WTC11 (cell line): ENCODE measurements around the gene ABLIM3. TPM values are rescaled to one million over a fixed set of nuclear protein-coding genes. Genes with fewer than 3 reads are reported as not detected.
A peak's percentile ranks its signal among the peaks of the same experiment; 100 is the strongest.

Experiments used
- ATAC-seq: fragments of 200-7000 bp; cut with Tn5 transposase; 2 replicates; pipeline ENCODE4 v1.10.0; 2021; ENCODE audit warnings: mild to moderate bottlenecking, moderate library complexity
- CTCF ChIA-PET: fragments of 300-600 bp; sonication (Branson Sonifier 250); formaldehyde crosslinking; loops from one replicate; lab custom pipeline; 2021; ENCODE audit warnings: antibody characterized with exemption; lab: Charles Lee
- POLR2A ChIA-PET: fragments of 350-600 bp; sonication (Branson Sonifier 250); formaldehyde crosslinking; loops from one replicate; lab custom pipeline; 2021; ENCODE audit warnings: antibody characterized with exemption; lab: Charles Lee
- DNase-seq: peaks from one replicate; pipeline ENCODE4 v3.0.0; 2021; ENCODE audit warnings: low spot score
- H3K27ac Mint-ChIP-seq: 2 replicates; pipeline ENCODE4 v1.8.0; 2021; ENCODE audit warnings: mixed read lengths
- H3K27me3 Mint-ChIP-seq: 2 replicates; pipeline ENCODE4 v1.8.0; 2021; ENCODE audit warnings: low read depth, mild to moderate bottlenecking, moderate library complexity, mixed read lengths
- H3K36me3 Mint-ChIP-seq: 2 replicates; pipeline ENCODE4 v1.8.0; 2021; ENCODE audit warnings: mixed read lengths
- H3K4me1 Mint-ChIP-seq: 2 replicates; pipeline ENCODE4 v1.8.0; 2022; ENCODE audit warnings: mixed read lengths
- H3K4me3 Mint-ChIP-seq: 2 replicates; pipeline ENCODE4 v1.8.0; 2021; ENCODE audit warnings: mild to moderate bottlenecking, moderate library complexity, mixed read lengths
- H3K9me3 Mint-ChIP-seq: 2 replicates; pipeline ENCODE4 v1.8.0; 2021; ENCODE audit warnings: mixed read lengths
- CREM ChIP-seq: sonication (generic); formaldehyde crosslinking; IDR thresholded peaks from 2 replicates; pipeline ENCODE4 v1.8.1; 2022; ENCODE audit warnings: mild to moderate bottlenecking, missing genetic modification reagents, moderate library complexity
- E2F4 ChIP-seq: sonication (generic); formaldehyde crosslinking; IDR thresholded peaks from 2 replicates; pipeline ENCODE4 v1.8.1; 2022; ENCODE audit warnings: low read depth, mild to moderate bottlenecking, moderate library complexity, missing genetic modification reagents, borderline replicate concordance
- ESRRA ChIP-seq: sonication (generic); formaldehyde crosslinking; IDR thresholded peaks from 2 replicates; pipeline ENCODE4 v1.8.1; 2022; ENCODE audit warnings: mild to moderate bottlenecking, missing genetic modification reagents, borderline replicate concordance
- MYBL2 ChIP-seq: sonication (generic); formaldehyde crosslinking; IDR thresholded peaks from 2 replicates; pipeline ENCODE4 v1.8.1; 2023; ENCODE audit warnings: mild to moderate bottlenecking, moderate library complexity, missing genetic modification reagents
- PREB ChIP-seq: sonication (generic); formaldehyde crosslinking; IDR thresholded peaks from 2 replicates; pipeline ENCODE4 v1.8.1; 2022; ENCODE audit warnings: mild to moderate bottlenecking, missing genetic modification reagents, moderate library complexity, borderline replicate concordance
- ZNF263 ChIP-seq: sonication (generic); formaldehyde crosslinking; IDR thresholded peaks from 2 replicates; pipeline ENCODE4 v1.8.1; 2022; ENCODE audit warnings: low read depth, mild to moderate bottlenecking, moderate library complexity, missing genetic modification reagents
- total RNA-seq: library from RNA; stranded (reverse); gene quantifications from 3 replicates; pipeline ENCODE4 v1.2.3, GENCODE V29; 2021
- TF ChIP-seq, protein P1 (sequence below): fragments of 250-450 bp; sonication (Bioruptor Pico); IDR thresholded peaks from 2 replicates; pipeline ENCODE4 v1.9.0; 2021; ENCODE audit warnings: mild to moderate bottlenecking, borderline replicate concordance
- TF ChIP-seq, protein P2 (sequence below): fragments of 250-450 bp; sonication (Bioruptor Pico); IDR thresholded peaks from 2 replicates; pipeline ENCODE4 v1.8.0; 2021; ENCODE audit warnings: mild to moderate bottlenecking
- TF ChIP-seq, protein P3 (sequence below): sonication (generic); formaldehyde crosslinking; IDR thresholded peaks from 2 replicates; pipeline ENCODE4 v1.8.1; 2022; ENCODE audit warnings: missing genetic modification reagents, borderline replicate concordance
- TF ChIP-seq, protein P4 (sequence below): sonication (generic); formaldehyde crosslinking; IDR thresholded peaks from 2 replicates; pipeline ENCODE4 v1.8.1; 2022; ENCODE audit warnings: low read depth, missing genetic modification reagents, borderline replicate concordance

Gene ABLIM3
- total RNA-seq, 1 experiment from 2014 or later, result 0.33 TPM

- TF ChIP-seq, protein P1, sequence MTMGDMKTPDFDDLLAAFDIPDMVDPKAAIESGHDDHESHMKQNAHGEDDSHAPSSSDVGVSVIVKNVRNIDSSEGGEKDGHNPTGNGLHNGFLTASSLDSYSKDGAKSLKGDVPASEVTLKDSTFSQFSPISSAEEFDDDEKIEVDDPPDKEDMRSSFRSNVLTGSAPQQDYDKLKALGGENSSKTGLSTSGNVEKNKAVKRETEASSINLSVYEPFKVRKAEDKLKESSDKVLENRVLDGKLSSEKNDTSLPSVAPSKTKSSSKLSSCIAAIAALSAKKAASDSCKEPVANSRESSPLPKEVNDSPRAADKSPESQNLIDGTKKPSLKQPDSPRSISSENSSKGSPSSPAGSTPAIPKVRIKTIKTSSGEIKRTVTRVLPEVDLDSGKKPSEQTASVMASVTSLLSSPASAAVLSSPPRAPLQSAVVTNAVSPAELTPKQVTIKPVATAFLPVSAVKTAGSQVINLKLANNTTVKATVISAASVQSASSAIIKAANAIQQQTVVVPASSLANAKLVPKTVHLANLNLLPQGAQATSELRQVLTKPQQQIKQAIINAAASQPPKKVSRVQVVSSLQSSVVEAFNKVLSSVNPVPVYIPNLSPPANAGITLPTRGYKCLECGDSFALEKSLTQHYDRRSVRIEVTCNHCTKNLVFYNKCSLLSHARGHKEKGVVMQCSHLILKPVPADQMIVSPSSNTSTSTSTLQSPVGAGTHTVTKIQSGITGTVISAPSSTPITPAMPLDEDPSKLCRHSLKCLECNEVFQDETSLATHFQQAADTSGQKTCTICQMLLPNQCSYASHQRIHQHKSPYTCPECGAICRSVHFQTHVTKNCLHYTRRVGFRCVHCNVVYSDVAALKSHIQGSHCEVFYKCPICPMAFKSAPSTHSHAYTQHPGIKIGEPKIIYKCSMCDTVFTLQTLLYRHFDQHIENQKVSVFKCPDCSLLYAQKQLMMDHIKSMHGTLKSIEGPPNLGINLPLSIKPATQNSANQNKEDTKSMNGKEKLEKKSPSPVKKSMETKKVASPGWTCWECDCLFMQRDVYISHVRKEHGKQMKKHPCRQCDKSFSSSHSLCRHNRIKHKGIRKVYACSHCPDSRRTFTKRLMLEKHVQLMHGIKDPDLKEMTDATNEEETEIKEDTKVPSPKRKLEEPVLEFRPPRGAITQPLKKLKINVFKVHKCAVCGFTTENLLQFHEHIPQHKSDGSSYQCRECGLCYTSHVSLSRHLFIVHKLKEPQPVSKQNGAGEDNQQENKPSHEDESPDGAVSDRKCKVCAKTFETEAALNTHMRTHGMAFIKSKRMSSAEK (CRISPR knock-in tag), result no peak
- TF ChIP-seq, protein P2, sequence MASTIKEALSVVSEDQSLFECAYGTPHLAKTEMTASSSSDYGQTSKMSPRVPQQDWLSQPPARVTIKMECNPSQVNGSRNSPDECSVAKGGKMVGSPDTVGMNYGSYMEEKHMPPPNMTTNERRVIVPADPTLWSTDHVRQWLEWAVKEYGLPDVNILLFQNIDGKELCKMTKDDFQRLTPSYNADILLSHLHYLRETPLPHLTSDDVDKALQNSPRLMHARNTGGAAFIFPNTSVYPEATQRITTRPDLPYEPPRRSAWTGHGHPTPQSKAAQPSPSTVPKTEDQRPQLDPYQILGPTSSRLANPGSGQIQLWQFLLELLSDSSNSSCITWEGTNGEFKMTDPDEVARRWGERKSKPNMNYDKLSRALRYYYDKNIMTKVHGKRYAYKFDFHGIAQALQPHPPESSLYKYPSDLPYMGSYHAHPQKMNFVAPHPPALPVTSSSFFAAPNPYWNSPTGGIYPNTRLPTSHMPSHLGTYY (CRISPR knock-in tag), result no peak
- no peak for TF ChIP-seq E2F4 (CRISPR knock-in tag)
Measured at GRCh38 chr5:149239917-149240316, 98.6 kb downstream of the ABLIM3 start (continued).

DNA sequence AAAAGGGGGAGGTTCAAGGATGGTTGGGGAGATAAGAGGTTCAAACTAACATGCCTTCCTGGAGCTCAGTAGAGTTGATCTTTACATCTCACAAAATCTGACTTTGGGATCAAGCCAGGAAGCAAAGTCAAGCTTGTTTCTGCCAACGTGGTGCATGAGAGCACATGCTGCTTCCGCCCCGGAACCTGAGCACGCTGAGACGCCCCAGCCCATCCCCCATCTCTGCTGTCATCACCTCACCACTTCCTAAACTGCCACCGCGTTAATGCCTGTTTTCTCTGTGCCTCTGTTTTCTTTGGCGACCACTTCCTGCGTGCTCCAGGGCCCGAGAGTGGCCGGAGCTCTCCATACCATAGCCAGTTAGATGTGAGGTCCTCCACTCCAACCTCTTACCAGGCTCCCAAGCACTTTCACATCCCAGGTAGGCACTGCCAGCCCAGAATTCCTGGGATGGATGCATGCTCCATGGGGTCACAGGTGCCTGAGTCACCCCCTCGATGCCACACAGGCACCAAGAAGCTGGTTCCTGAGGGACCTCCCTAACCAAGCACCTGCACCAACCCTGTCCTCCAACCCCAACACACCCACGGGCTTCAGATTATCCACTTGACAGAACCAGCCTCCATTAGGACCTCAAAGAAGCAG lies 99.2 kb downstream of the ABLIM3 start:
- DNase-seq, result no peak
- Mint-ChIP-seq H3K9me3 (no peaks in the 10 kb centered on the region), H3K4me3 (no peak overlapping the region), H3K36me3 (no peaks in the 10 kb centered on the region), H3K27ac (peak overlapping the region; percentile 14; the same call in 1 of the 2 replicates), H3K27me3 (peaks cover 4% of the 10 kb centered on the region; the same call in 1 of the 2 replicates)
- ChIA-PET CTCF (interaction anchor here (0.6 to 1.6 kb wide), 3 partner anchors 24 to 258 kb away, joined by 3 to 4 read pairs (median 3); no protein-coding TSS in a partner anchor), POLR2A (no interaction called here)
- TF ChIP-seq, protein P3, sequence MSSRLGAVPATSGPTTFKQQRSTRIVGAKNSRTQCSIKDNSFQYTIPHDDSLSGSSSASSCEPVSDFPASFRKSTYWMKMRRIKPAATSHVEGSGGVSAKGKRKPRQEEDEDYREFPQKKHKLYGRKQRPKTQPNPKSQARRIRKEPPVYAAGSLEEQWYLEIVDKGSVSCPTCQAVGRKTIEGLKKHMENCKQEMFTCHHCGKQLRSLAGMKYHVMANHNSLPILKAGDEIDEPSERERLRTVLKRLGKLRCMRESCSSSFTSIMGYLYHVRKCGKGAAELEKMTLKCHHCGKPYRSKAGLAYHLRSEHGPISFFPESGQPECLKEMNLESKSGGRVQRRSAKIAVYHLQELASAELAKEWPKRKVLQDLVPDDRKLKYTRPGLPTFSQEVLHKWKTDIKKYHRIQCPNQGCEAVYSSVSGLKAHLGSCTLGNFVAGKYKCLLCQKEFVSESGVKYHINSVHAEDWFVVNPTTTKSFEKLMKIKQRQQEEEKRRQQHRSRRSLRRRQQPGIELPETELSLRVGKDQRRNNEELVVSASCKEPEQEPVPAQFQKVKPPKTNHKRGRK (CRISPR knock-in tag), result no peak
- TF ChIP-seq ZNF263 (CRISPR knock-in tag) (no peak), MYBL2 (CRISPR knock-in tag) (no peak), CREM (CRISPR knock-in tag) (no peak), PREB (CRISPR knock-in tag) (no peak)
- TF ChIP-seq, protein P2 (CRISPR knock-in tag), result no peak
- TF ChIP-seq, all 79 proteins: peak for 0
- H3K4me1 Mint-ChIP-seq, result peaks cover 3% of the 10 kb centered on the region; the same call in 1 of the 2 replicates
- ATAC-seq, result no peak

DNA sequence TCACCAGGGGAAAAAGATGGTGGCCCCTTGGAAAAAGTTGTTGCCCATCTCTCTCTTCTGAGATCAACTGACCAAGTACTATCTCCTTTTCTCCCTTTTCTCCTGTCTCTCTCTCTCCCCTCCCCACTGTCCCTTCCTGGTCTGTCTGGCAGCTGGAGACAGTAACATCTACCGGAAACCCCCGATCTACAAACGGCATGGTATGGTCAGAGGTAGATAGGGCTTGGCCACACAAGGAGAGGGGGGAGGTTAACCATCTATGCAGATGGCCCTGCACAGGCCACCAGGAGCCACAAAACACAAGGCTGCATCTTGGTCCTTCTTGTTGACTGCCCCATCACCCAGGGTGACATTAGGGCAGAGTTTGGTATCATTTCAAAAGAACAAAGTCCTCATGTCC lies 101.0 kb downstream of the ABLIM3 start:
- ChIA-PET POLR2A (no interaction called here), CTCF (interaction anchor here (1.2 kb wide), 1 partner anchor 14 kb away, joined by 3 read pairs; no protein-coding TSS in a partner anchor)
- H3K27me3 Mint-ChIP-seq, result peaks cover 9% of the 10 kb centered on the region; the same call in 1 of the 2 replicates
- no peak overlapping the region for H3K27ac Mint-ChIP-seq
- peaks cover 8% of the 10 kb centered on the region for H3K9me3 Mint-ChIP-seq
- DNase-seq, result no peak
- TF ChIP-seq, protein P4, sequence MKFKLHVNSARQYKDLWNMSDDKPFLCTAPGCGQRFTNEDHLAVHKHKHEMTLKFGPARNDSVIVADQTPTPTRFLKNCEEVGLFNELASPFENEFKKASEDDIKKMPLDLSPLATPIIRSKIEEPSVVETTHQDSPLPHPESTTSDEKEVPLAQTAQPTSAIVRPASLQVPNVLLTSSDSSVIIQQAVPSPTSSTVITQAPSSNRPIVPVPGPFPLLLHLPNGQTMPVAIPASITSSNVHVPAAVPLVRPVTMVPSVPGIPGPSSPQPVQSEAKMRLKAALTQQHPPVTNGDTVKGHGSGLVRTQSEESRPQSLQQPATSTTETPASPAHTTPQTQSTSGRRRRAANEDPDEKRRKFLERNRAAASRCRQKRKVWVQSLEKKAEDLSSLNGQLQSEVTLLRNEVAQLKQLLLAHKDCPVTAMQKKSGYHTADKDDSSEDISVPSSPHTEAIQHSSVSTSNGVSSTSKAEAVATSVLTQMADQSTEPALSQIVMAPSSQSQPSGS, result no peak
- no peak for TF ChIP-seq ESRRA (CRISPR knock-in tag)
- H3K36me3 Mint-ChIP-seq, result 0 out of 2 replicates have a peak, but pooled peaks cover 2% of the 10 kb centered on the region
- no peak for ATAC-seq
- no peak overlapping the region for H3K4me3 Mint-ChIP-seq
- H3K4me1 Mint-ChIP-seq, result peaks cover 3% of the 10 kb centered on the region; the same call in 1 of the 2 replicates
